GM10266 (cell line): ENCODE measurements around the gene CFAP61.

Experiments used
- DNase-seq: peaks from one replicate; pipeline ENCODE4 v3.0.0; 2012; ENCODE audit errors: extremely low spot score
- TF ChIP-seq, protein P1 (sequence below): IDR thresholded peaks from 2 replicates; pipeline ENCODE4 v1.5.1; 2012; ENCODE audit warnings: mild to moderate bottlenecking, low read depth; ENCODE audit not compliant: control insufficient read depth, insufficient read depth; ENCODE audit errors: missing control alignments

CFAP61 gene

DNA sequence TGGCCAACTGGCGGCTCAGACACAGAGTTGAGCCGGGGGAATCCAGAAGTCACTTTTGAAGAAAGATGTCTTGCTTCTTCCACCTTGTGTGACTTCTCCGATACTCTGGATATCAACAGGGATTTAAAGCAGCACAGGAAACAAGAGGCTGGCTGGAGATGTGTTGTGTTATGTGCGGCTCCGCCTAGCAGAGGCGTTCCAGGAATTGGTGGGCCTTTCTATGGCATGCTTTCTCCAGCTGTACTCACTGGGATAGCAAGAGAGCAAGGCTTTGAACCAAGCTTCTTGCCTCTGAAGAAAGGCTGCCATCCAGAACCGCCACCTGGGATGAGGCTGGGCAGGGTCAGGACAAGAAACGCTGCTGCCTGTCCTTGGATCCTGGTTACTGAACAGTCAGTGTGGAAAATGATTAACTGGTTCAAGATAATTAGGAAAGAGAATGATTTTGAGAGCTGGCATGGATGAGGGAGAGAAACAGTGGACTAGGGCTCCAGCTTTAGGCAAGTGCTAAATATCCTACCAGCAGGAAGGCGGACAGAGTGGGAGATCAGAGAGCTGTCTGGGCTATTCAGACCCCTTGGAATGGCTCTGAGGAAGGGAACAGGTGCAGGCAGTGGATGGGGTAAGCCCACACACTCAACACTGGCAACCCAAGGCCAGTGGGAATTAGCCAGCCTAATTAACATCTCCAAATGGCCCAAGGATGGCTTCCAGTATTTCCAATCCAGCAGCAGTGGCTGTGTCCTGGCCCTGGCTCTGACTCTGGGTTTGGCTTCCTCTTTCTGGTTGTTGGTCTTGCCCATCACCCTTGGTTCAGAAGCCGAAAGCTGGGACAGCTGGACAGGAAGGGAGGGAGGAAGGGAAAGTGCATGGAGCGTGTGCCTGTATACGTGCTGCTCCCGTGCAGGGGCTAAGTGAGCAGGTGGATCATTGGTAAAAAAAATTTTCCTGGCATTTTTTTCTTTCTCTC, 347.5 kb downstream of the CFAP61 start:
- no peak for DNase-seq

DNA sequence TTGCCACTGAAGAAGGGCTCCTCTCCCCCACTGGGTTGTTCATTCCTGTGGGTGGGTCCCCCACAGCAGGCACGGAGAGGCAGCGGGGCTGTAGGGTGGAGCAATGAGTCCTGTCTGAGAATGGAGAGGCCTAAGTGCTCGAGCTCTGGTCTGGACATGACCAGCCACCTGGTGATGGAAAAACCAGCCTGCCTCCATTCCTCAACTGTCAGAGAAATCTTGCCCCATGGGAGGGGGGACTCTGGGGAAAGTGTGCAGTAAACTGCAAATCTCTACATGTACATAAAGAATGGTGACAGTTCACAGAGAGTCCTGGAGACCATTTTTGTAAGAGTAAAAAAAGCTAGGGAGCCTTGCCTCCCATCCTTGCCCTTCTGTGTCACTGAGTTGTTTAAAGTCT, 349.7 kb downstream of the CFAP61 start:
- TF ChIP-seq, protein P1, sequence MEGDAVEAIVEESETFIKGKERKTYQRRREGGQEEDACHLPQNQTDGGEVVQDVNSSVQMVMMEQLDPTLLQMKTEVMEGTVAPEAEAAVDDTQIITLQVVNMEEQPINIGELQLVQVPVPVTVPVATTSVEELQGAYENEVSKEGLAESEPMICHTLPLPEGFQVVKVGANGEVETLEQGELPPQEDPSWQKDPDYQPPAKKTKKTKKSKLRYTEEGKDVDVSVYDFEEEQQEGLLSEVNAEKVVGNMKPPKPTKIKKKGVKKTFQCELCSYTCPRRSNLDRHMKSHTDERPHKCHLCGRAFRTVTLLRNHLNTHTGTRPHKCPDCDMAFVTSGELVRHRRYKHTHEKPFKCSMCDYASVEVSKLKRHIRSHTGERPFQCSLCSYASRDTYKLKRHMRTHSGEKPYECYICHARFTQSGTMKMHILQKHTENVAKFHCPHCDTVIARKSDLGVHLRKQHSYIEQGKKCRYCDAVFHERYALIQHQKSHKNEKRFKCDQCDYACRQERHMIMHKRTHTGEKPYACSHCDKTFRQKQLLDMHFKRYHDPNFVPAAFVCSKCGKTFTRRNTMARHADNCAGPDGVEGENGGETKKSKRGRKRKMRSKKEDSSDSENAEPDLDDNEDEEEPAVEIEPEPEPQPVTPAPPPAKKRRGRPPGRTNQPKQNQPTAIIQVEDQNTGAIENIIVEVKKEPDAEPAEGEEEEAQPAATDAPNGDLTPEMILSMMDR = no peak
- DNase-seq = no peak

More for the DNA sequence above, 347.5 kb downstream of the CFAP61 start:
- TF ChIP-seq, protein P1 = no peak

DNA sequence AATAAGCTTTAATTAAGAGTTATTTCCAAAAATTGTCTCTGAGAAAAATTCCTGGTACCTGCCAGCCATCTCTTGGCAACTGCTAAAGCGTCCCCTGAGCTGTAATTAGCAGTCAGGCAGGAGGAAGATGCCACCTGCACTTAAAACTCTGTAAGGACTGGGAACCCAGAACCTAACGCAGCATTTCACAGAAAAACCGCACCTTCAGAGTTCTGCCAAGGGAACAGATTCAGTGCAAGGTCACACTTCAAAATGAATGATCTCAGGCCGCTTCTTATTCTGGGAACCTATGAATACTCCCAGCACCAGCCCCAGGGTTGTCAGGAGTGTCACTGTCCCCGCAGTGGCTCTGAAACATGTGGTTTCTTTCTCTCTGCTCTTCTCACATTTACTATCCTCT, 352.3 kb downstream of the CFAP61 start:
- DNase-seq = no peak
- TF ChIP-seq, protein P1 = no peak

DNA sequence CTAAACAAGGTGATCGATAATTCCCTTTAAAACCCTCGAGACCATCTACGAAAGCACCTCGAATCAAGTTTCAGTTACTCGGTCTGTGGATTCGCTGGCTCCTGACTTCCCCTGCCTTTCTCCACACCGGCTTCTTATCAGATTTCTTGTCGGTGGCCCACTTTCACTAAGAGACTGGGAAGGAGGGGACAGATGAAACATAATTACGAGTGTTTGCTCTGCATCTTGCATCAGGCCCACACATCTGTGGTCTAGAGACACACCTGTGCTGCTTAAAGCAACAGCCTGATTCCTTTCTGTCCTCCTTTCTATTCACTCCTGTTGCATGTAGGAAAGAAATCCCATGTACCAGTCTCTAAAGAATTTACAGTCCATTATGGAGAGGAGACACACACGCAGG, 353.3 kb downstream of the CFAP61 start:
- no peak for DNase-seq
- TF ChIP-seq, protein P1 = no peak

DNA sequence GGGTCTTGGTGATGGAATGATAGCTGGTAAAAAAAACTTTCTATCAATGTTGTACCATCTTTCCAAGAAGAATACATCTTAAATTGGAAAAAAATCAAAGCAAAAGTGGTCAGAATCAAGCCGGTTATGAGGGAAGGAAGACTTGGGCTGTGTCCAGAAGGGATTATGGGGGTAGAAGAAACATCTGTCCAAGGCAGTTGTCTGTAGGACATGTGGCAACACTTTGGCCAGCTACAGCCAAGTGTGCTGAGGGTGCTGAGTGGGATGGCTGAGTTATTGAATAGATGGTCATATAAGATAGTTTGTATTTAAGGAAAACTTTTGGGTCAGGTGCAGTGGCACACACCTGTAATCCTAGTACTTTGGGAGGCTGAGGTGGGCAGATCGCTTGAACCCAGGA, 354.0 kb downstream of the CFAP61 start:
- no peak for DNase-seq
- TF ChIP-seq, protein P1 = no peak

DNA sequence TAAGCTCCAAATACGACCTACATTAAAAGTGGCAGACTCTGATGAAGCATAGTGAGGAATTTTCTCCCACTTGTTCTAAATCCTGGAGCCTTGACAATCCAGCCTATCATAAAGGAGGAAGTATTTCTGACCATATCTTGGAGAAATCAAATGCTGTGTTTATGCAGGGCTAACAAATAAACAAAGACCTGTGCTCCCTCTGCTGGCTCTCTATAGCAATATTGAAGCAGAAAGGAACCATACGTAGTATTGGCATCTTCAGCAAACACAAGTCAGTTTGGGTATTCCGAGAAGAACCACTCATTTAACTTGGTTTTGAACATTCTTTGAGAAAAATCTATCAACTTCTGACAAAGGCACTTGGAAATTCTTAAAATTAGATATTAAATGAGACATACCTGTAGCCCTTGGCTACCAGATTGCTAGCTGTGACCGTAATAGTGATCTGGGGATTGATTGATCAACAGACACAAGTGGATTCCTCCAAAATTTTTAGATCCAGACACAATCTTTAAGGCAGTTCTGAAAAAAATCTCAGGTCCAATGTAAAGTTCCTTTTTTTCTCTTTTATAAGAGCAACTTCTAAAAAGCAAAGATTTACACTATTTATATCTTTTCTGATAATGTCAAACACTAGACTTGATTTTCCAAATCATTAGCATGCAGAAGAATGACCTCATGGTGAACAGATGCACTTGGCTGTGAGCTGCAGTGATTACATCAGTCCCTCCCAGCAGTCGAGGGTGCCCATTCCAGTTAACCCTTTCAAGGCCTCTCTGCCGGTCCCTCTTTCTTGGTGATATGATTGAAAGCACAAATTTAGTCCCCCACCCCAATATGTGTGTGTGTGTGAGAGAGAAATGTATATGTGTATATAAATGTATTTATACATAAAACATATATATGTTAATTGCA, 355.8 kb downstream of the CFAP61 start:
- TF ChIP-seq, protein P1 = no peak
- no peak for DNase-seq
